ENCODE measurements around the gene HS3ST3A1. TPM values are rescaled to one million over a fixed set of nuclear protein-coding genes. Genes with fewer than 3 reads are reported as not detected.

Gene HS3ST3A1
- total and polyA plus RNA-seq, 2 donors = 0.43 to 1.3 TPM

- Histone ChIP-seq H3K36me3 (ENCODE audit: control insufficient read depth in 2 of 2, insufficient read depth in 2 of 2, low read length in 1 of 2) (no peaks in the 10 kb centered on the region), H3K4me3 (ENCODE audit: low read length in 2 of 2) (no peak overlapping the region), H3K4me1 (ENCODE audit: control insufficient read depth in 2 of 2, insufficient read depth in 2 of 2, low read length in 2 of 2) (no peaks in the 10 kb centered on the region), H3K27me3 (ENCODE audit: control insufficient read depth in 2 of 2, insufficient read depth in 1 of 2, low read length in 1 of 2) (no peaks in the 10 kb centered on the region), H3K27ac (ENCODE audit: low read depth in 1 of 2, low read length in 1 of 2) (no peak overlapping the region), H3K9me3 (ENCODE audit: control insufficient read depth in 2 of 2, insufficient read depth in 1 of 2, low read length in 1 of 2) (peaks cover 0 to 2% of the 10 kb centered on the region in 2 donors)
- no peak for DNase-seq (ENCODE audit: low read depth in 6 of 9, low spot score in 9 of 9)
- 94% methylated on average over 4 of the region's 4 CpGs for WGBS
Observed at GRCh38 chr17:13538841-13539411, 62.8 kb downstream of the HS3ST3A1 start.

GRCh38 chr17:13537871-13538643, 63.7 kb downstream of the HS3ST3A1 start:
- 92% methylated on average over 6 of the region's 6 CpGs for WGBS
- Histone ChIP-seq H3K27ac (ENCODE audit: low read depth in 1 of 2, low read length in 1 of 2) (no peak overlapping the region), H3K27me3 (ENCODE audit: control insufficient read depth in 2 of 2, insufficient read depth in 1 of 2, low read length in 1 of 2) (no peaks in the 10 kb centered on the region), H3K4me3 (ENCODE audit: low read length in 2 of 2) (no peak overlapping the region), H3K36me3 (ENCODE audit: control insufficient read depth in 2 of 2, insufficient read depth in 2 of 2, low read length in 1 of 2) (no peaks in the 10 kb centered on the region), H3K4me1 (ENCODE audit: control insufficient read depth in 2 of 2, insufficient read depth in 2 of 2, low read length in 2 of 2) (no peaks in the 10 kb centered on the region), H3K9me3 (ENCODE audit: control insufficient read depth in 2 of 2, insufficient read depth in 1 of 2, low read length in 1 of 2) (peaks cover 0 to 2% of the 10 kb centered on the region in 2 donors)
- no peak for DNase-seq (ENCODE audit: low read depth in 6 of 9, low spot score in 9 of 9)

- 92% methylated on average over 5 of the region's 5 CpGs for WGBS
- Histone ChIP-seq H3K4me1 (ENCODE audit: control insufficient read depth in 2 of 2, insufficient read depth in 2 of 2, low read length in 2 of 2) (no peaks in the 10 kb centered on the region), H3K27ac (ENCODE audit: low read depth in 1 of 2, low read length in 1 of 2) (no peak overlapping the region), H3K4me3 (ENCODE audit: low read length in 2 of 2) (no peak overlapping the region), H3K36me3 (ENCODE audit: control insufficient read depth in 2 of 2, insufficient read depth in 2 of 2, low read length in 1 of 2) (no peaks in the 10 kb centered on the region), H3K9me3 (ENCODE audit: control insufficient read depth in 2 of 2, insufficient read depth in 1 of 2, low read length in 1 of 2) (peaks cover 0 to 2% of the 10 kb centered on the region in 2 donors), H3K27me3 (ENCODE audit: control insufficient read depth in 2 of 2, insufficient read depth in 1 of 2, low read length in 1 of 2) (no peaks in the 10 kb centered on the region)
- no peak for DNase-seq (ENCODE audit: low read depth in 6 of 9, low spot score in 9 of 9)
Observed at GRCh38 chr17:13537167-13537731, 64.5 kb downstream of the HS3ST3A1 start.

GRCh38 chr17:13534946-13535345, 66.8 kb downstream of the HS3ST3A1 start:
- H3K4me3 ChIP-seq (ENCODE audit: low read length in 2 of 2) = no peak overlapping the region
- no peak overlapping the region for H3K27ac ChIP-seq (ENCODE audit: low read depth in 1 of 2, low read length in 1 of 2)
- H3K9me3 ChIP-seq (ENCODE audit: control insufficient read depth in 2 of 2, insufficient read depth in 1 of 2, low read length in 1 of 2) = peaks cover 0 to 2% of the 10 kb centered on the region in 2 donors
- H3K4me1 ChIP-seq (ENCODE audit: control insufficient read depth in 2 of 2, insufficient read depth in 2 of 2, low read length in 2 of 2) = no peaks in the 10 kb centered on the region
- DNase-seq (ENCODE audit: low read depth in 6 of 9, low spot score in 9 of 9) = no peak
- H3K27me3 ChIP-seq (ENCODE audit: control insufficient read depth in 2 of 2, insufficient read depth in 1 of 2, low read length in 1 of 2) = no peaks in the 10 kb centered on the region
- WGBS = 92% methylated on average over 1 of the region's 1 CpG
- no peaks in the 10 kb centered on the region for H3K36me3 ChIP-seq (ENCODE audit: control insufficient read depth in 2 of 2, insufficient read depth in 2 of 2, low read length in 1 of 2)

GRCh38 chr17:13531721-13532120, 70.0 kb downstream of the HS3ST3A1 start:
- no peaks in the 10 kb centered on the region for H3K27me3 ChIP-seq (ENCODE audit: control insufficient read depth in 2 of 2, insufficient read depth in 1 of 2, low read length in 1 of 2)
- no peaks in the 10 kb centered on the region for H3K4me1 ChIP-seq (ENCODE audit: control insufficient read depth in 2 of 2, insufficient read depth in 2 of 2, low read length in 2 of 2)
- no peaks in the 10 kb centered on the region for H3K36me3 ChIP-seq (ENCODE audit: control insufficient read depth in 2 of 2, insufficient read depth in 2 of 2, low read length in 1 of 2)
- no peak overlapping the region for H3K27ac ChIP-seq (ENCODE audit: low read depth in 1 of 2, low read length in 1 of 2)
- H3K4me3 ChIP-seq (ENCODE audit: low read length in 2 of 2) = no peak overlapping the region
- no peaks in the 10 kb centered on the region for H3K9me3 ChIP-seq (ENCODE audit: control insufficient read depth in 2 of 2, insufficient read depth in 1 of 2, low read length in 1 of 2)
- WGBS = 95% methylated on average over 2 of the region's 2 CpGs
- DNase-seq (ENCODE audit: low read depth in 6 of 9, low spot score in 9 of 9) = no peak

GRCh38 chr17:13525876-13526275, 75.9 kb downstream of the HS3ST3A1 start:
- Histone ChIP-seq H3K4me1 (ENCODE audit: control insufficient read depth in 2 of 2, insufficient read depth in 2 of 2, low read length in 2 of 2) (no peaks in the 10 kb centered on the region), H3K27me3 (ENCODE audit: control insufficient read depth in 2 of 2, insufficient read depth in 1 of 2, low read length in 1 of 2) (no peaks in the 10 kb centered on the region), H3K27ac (ENCODE audit: low read depth in 1 of 2, low read length in 1 of 2) (no peak overlapping the region), H3K36me3 (ENCODE audit: control insufficient read depth in 2 of 2, insufficient read depth in 2 of 2, low read length in 1 of 2) (no peaks in the 10 kb centered on the region), H3K9me3 (ENCODE audit: control insufficient read depth in 2 of 2, insufficient read depth in 1 of 2, low read length in 1 of 2) (no peaks in the 10 kb centered on the region), H3K4me3 (ENCODE audit: low read length in 2 of 2) (no peak overlapping the region)
- 86% methylated on average over 3 of the region's 3 CpGs for WGBS
- DNase-seq (ENCODE audit: low read depth in 6 of 9, low spot score in 9 of 9) = no peak

GRCh38 chr17:13523164-13523563, 78.6 kb downstream of the HS3ST3A1 start:
- WGBS = 92% methylated on average over 5 of the region's 5 CpGs
- no peaks in the 10 kb centered on the region for H3K9me3 ChIP-seq (ENCODE audit: control insufficient read depth in 2 of 2, insufficient read depth in 1 of 2, low read length in 1 of 2)
- DNase-seq (ENCODE audit: low read depth in 6 of 9, low spot score in 9 of 9) = no peak
- no peak overlapping the region for H3K27ac ChIP-seq (ENCODE audit: low read depth in 1 of 2, low read length in 1 of 2)
- H3K36me3 ChIP-seq (ENCODE audit: control insufficient read depth in 2 of 2, insufficient read depth in 2 of 2, low read length in 1 of 2) = no peaks in the 10 kb centered on the region
- H3K4me3 ChIP-seq (ENCODE audit: low read length in 2 of 2) = no peak overlapping the region
- H3K4me1 ChIP-seq (ENCODE audit: control insufficient read depth in 2 of 2, insufficient read depth in 2 of 2, low read length in 2 of 2) = no peaks in the 10 kb centered on the region
- no peaks in the 10 kb centered on the region for H3K27me3 ChIP-seq (ENCODE audit: control insufficient read depth in 2 of 2, insufficient read depth in 1 of 2, low read length in 1 of 2)

- no peak for DNase-seq (ENCODE audit: low read depth in 6 of 9, low spot score in 9 of 9)
- H3K27ac ChIP-seq (ENCODE audit: low read depth in 1 of 2, low read length in 1 of 2) = no peak overlapping the region
- no peaks in the 10 kb centered on the region for H3K4me1 ChIP-seq (ENCODE audit: control insufficient read depth in 2 of 2, insufficient read depth in 2 of 2, low read length in 2 of 2)
- no peaks in the 10 kb centered on the region for H3K27me3 ChIP-seq (ENCODE audit: control insufficient read depth in 2 of 2, insufficient read depth in 1 of 2, low read length in 1 of 2)
- no peaks in the 10 kb centered on the region for H3K36me3 ChIP-seq (ENCODE audit: control insufficient read depth in 2 of 2, insufficient read depth in 2 of 2, low read length in 1 of 2)
- 98% methylated on average over 1 of the region's 1 CpG for whole genome bisulfite sequencing
- no peak overlapping the region for H3K4me3 ChIP-seq (ENCODE audit: low read length in 2 of 2)
- no peaks in the 10 kb centered on the region for H3K9me3 ChIP-seq (ENCODE audit: control insufficient read depth in 2 of 2, insufficient read depth in 1 of 2, low read length in 1 of 2)
Observed at GRCh38 chr17:13522749-13523148, 79.0 kb downstream of the HS3ST3A1 start.

- Histone ChIP-seq H3K9me3 (ENCODE audit: control insufficient read depth in 2 of 2, insufficient read depth in 1 of 2, low read length in 1 of 2) (no peaks in the 10 kb centered on the region), H3K4me1 (ENCODE audit: control insufficient read depth in 2 of 2, insufficient read depth in 2 of 2, low read length in 2 of 2) (no peaks in the 10 kb centered on the region), H3K36me3 (ENCODE audit: control insufficient read depth in 2 of 2, insufficient read depth in 2 of 2, low read length in 1 of 2) (no peaks in the 10 kb centered on the region), H3K4me3 (ENCODE audit: low read length in 2 of 2) (no peak overlapping the region), H3K27me3 (ENCODE audit: control insufficient read depth in 2 of 2, insufficient read depth in 1 of 2, low read length in 1 of 2) (no peaks in the 10 kb centered on the region), H3K27ac (ENCODE audit: low read depth in 1 of 2, low read length in 1 of 2) (no peak overlapping the region)
- no peak for DNase-seq (ENCODE audit: low read depth in 6 of 9, low spot score in 9 of 9)
- WGBS = 88% methylated on average over 4 of the region's 4 CpGs
Observed at GRCh38 chr17:13521784-13522183, 79.9 kb downstream of the HS3ST3A1 start.
